Mesodermal cell (in vitro differentiated cells): Measurements from ENCODE around the gene SLC22A8.
"Not testable (repeated sequence)": the region's sequence is repeated elsewhere in the genome, so short reads cannot be mapped to it uniquely, and the experiment has no call there.

Experiments
- H3K27ac ChIP-seq: 2 replicates; pipeline ENCODE4 v1.7.0; 2013; ENCODE audit warnings: mild to moderate bottlenecking, low read depth, low read length, moderate library complexity; ENCODE audit not compliant: severe bottlenecking
- H3K36me3 ChIP-seq: 2 replicates; pipeline ENCODE4 v1.7.1; 2013; ENCODE audit warnings: mild to moderate bottlenecking, low read length, moderate library complexity; ENCODE audit not compliant: control insufficient read depth, insufficient read depth
- H3K4me1 ChIP-seq: one replicate; pipeline ENCODE4 v1.7.1; 2013; ENCODE audit warnings: mild to moderate bottlenecking, low read length; ENCODE audit not compliant: insufficient read depth, control insufficient read depth, poor library complexity, severe bottlenecking
- H3K4me3 ChIP-seq: 2 replicates; pipeline ENCODE4 v1.7.0; 2013; ENCODE audit warnings: low read length, control low read depth, mild to moderate bottlenecking; ENCODE audit not compliant: insufficient read depth, poor library complexity, severe bottlenecking; ENCODE audit errors: extremely low read depth
- H3K9me3 ChIP-seq: 2 replicates; pipeline ENCODE4 v1.7.1; 2013; ENCODE audit warnings: mild to moderate bottlenecking, low read length, moderate library complexity; ENCODE audit not compliant: control insufficient read depth
- WGBS, 2 experiments: methylation state at CpG; one replicate each; pipeline ENCODE4 v1.1.5; 2013; ENCODE audit warnings: missing lambda C conversion rate in 2 of 2; ENCODE audit not compliant: insufficient coverage in 2 of 2; 5-methylcytosine and 5-hydroxymethylcytosine counted together

Gene SLC22A8

GRCh38 chr11:62961017-62961570, 54.5 kb downstream of the SLC22A8 start:
- H3K36me3 ChIP-seq: no peaks in the 10 kb centered on the region
- no peak overlapping the region for H3K4me3 ChIP-seq
- H3K27ac ChIP-seq: no peak overlapping the region
- WGBS, 2 experiments: 88 to 95% methylated on average over 2 to 3 of the region's 4 CpGs
- no peaks in the 10 kb centered on the region for H3K4me1 ChIP-seq
- no peaks in the 10 kb centered on the region for H3K9me3 ChIP-seq

- Histone ChIP-seq H3K4me1 (no peaks in the 10 kb centered on the region), H3K27ac (no peak overlapping the region), H3K4me3 (no peak overlapping the region), H3K9me3 (no peaks in the 10 kb centered on the region), H3K36me3 (no peaks in the 10 kb centered on the region)
- WGBS, 2 experiments: 71 to 100% methylated on average over 1 of the region's 1 CpG
These were observed 56.1 kb downstream of the SLC22A8 start for GRCh38 chr11:62959422-62959980.

GRCh38 chr11:62958547-62959421, 56.9 kb downstream of the SLC22A8 start:
- Histone ChIP-seq H3K9me3 (no peaks in the 10 kb centered on the region), H3K4me3 (no peak overlapping the region), H3K27ac (no peak overlapping the region), H3K4me1 (no peaks in the 10 kb centered on the region), H3K36me3 (no peaks in the 10 kb centered on the region)
- 90 to 93% methylated on average over 8 to 9 of the region's 11 CpGs for WGBS, 2 experiments

GRCh38 chr11:62957147-62957546, 58.5 kb downstream of the SLC22A8 start:
- 93 to 100% methylated on average over 2 of the region's 2 CpGs for WGBS, 2 experiments
- Histone ChIP-seq H3K27ac (no peak overlapping the region), H3K4me1 (no peaks in the 10 kb centered on the region), H3K9me3 (no peaks in the 10 kb centered on the region), H3K36me3 (no peaks in the 10 kb centered on the region), H3K4me3 (no peak overlapping the region)

GRCh38 chr11:62954478-62954877, 61.2 kb downstream of the SLC22A8 start:
- H3K4me3 ChIP-seq: no peak overlapping the region
- no peak overlapping the region for H3K27ac ChIP-seq
- no peaks in the 10 kb centered on the region for H3K36me3 ChIP-seq
- WGBS, 2 experiments: 84 to 90% methylated on average over 4 to 5 of the region's 5 CpGs
- H3K9me3 ChIP-seq: no peaks in the 10 kb centered on the region
- no peaks in the 10 kb centered on the region for H3K4me1 ChIP-seq

- H3K4me3 ChIP-seq: no peak overlapping the region
- H3K36me3 ChIP-seq: no peaks in the 10 kb centered on the region
- 90 to 92% methylated on average over 4 of the region's 4 CpGs for WGBS, 2 experiments
- H3K4me1 ChIP-seq: no peaks in the 10 kb centered on the region
- no peaks in the 10 kb centered on the region for H3K9me3 ChIP-seq
- H3K27ac ChIP-seq: no peak overlapping the region
These were observed 61.8 kb downstream of the SLC22A8 start for GRCh38 chr11:62953811-62954210.

- Histone ChIP-seq H3K9me3 (no peaks in the 10 kb centered on the region), H3K27ac (no peak overlapping the region), H3K4me1 (no peaks in the 10 kb centered on the region), H3K4me3 (no peak overlapping the region), H3K36me3 (no peaks in the 10 kb centered on the region)
- 82 to 97% methylated on average over 3 to 5 of the region's 7 CpGs for WGBS, 2 experiments
These were observed 66.8 kb downstream of the SLC22A8 start for GRCh38 chr11:62948765-62949320.

- 100% methylated on average over 7 of the region's 10 CpGs; no CpG with 5 or more reads in 1 of the 2 experiments for WGBS, 2 experiments
These were observed 70.1 kb downstream of the SLC22A8 start for GRCh38 chr11:62945538-62945937.

More at GRCh38 chr11:62945538-62945937, 70.1 kb downstream of the SLC22A8 start:
- not testable (repeated sequence) for H3K36me3 ChIP-seq, H3K27ac ChIP-seq, H3K4me3 ChIP-seq, H3K9me3 ChIP-seq, H3K4me1 ChIP-seq
